Mesothelial cell of epicardium (in vitro differentiated cells): ENCODE results near the gene KAZN. TPM values are rescaled to one million over a fixed set of nuclear protein-coding genes. Genes with fewer than 3 reads are reported as not detected.

Source experiments
- DNase-seq, 2 experiments: peaks; one replicate each; pipeline ENCODE4 v3.0.0; 2021; ENCODE audit warnings: low spot score in 2 of 2; ENCODE audit not compliant: unreplicated experiment in 2 of 2
- H3K27ac Mint-ChIP-seq: 2 replicates; pipeline ENCODE4 v1.8.0; 2021; ENCODE audit warnings: mixed read lengths
- H3K27me3 Mint-ChIP-seq: 2 replicates; pipeline ENCODE4 v1.8.0; 2021; ENCODE audit warnings: low read depth, mixed read lengths
- H3K36me3 Mint-ChIP-seq: 2 replicates; pipeline ENCODE4 v1.8.0; 2021; ENCODE audit warnings: mixed read lengths
- H3K4me1 Mint-ChIP-seq: 2 replicates; pipeline ENCODE4 v1.8.0; 2021; ENCODE audit warnings: mixed read lengths
- H3K4me3 Mint-ChIP-seq: 2 replicates; pipeline ENCODE4 v1.8.0; 2021; ENCODE audit warnings: mild to moderate bottlenecking, moderate library complexity, mixed read lengths
- H3K9me3 Mint-ChIP-seq: 2 replicates; pipeline ENCODE4 v1.8.0; 2021; ENCODE audit warnings: mixed read lengths
- CTCF ChIP-seq: fragments of 200-600 bp; sonication (generic); IDR thresholded peaks from one replicate; pipeline ENCODE4 v1.5.0; 2021; ENCODE audit warnings: antibody characterized with exemption; ENCODE audit not compliant: unreplicated experiment
- total RNA-seq: library from RNA; stranded (reverse); gene quantifications from 3 replicates; pipeline ENCODE4 v1.2.1, GENCODE V29; 2021

KAZN gene
- total RNA-seq, 1 donor from 2014 or later = 38.4 TPM

DNA sequence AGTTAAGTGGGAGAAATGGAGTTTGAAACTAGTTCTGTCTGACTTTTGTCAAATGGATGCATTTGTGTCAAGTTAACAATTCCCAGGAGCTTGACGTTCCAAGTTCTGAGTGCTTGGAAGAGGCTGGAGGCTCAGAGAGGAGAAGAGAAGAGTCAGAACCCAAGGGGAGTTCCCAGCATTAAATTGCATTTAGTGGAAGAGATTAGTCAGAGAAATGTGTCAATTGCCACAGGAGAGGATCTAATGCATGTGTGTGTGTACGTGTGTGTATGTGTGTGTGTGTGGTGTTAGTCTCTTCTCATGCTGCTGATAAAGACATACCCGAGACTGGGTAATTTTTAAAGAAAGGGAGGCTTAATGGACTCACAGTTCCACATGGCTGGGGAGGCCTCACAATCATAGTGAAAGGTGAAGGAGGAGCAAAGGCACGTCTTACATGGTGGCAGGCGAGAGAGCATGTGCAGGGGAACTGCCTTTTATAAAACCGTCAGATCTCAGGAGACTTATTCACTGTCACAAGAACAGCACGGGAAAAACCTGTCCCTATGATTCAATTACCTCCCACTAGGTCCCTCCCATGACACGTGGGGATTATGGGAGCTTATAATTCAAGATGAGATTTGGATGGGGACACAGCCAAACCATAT lies 453.5 kb downstream of the KAZN start:
- Mint-ChIP-seq H3K36me3 (peaks cover 8% of the 10 kb centered on the region), H3K4me1 (no peaks in the 10 kb centered on the region), H3K9me3 (no peaks in the 10 kb centered on the region), H3K27me3 (no peaks in the 10 kb centered on the region), H3K4me3 (no peak overlapping the region), H3K27ac (no peak overlapping the region)
- TF ChIP-seq CTCF = no peak
- DNase-seq = no peak

DNA sequence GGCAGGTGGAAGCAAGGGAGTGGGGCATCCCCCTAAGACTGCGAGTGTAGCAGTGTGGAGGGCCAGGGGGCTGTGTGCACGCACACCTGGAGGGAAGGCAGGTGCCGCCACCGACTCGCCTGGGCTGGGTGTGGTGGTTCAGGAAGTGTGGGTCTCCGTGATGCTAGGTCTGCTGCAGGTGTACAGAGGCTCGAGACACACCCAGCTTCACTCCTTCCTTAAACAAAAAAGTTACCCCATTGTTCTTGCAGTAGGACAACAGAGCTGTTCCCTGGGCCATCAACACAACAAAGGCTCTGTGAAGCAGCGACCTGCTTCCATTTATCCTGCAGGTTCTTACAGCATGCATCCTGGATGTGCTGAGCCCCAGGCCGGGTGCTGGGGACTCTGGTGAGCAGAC lies 454.7 kb downstream of the KAZN start:
- no peak for DNase-seq
- H3K9me3 Mint-ChIP-seq = no peaks in the 10 kb centered on the region

DNA sequence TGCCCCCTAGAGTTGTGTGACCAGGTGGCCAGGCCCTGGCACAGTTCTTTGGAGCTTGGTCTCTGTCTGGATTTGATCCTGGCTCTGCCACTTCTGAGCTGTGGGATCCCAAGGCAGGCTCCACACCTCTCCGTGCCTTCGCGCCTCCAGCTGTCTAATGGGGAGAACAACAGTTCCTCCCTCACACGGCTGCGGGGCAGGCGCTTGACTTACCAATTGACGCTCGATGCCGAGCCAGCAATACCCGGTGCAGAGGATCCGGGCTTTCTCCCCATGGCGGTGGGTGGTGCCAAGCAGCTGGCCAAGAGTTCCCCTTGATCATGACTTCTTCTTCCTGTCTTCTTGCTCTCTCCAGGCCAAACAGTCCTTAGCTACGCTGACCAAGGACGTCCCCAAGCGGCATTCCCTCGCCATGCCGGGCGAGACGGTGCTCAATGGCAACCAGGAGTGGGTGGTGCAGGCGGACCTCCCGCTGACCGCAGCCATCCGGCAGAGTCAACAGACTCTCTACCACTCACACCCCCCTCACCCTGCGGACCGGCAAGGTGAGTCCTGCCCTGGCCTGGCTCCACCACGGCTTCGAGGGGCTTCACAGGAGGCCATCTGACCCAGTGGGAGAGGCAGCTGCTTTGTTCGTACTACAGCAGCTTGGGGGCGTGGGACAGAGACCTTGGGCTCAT lies 457.4 kb downstream of the KAZN start:
- Mint-ChIP-seq H3K27me3 (no peaks in the 10 kb centered on the region), H3K4me1 (no peaks in the 10 kb centered on the region), H3K9me3 (no peaks in the 10 kb centered on the region), H3K36me3 (peaks cover 26% of the 10 kb centered on the region), H3K4me3 (no peak overlapping the region), H3K27ac (no peak overlapping the region)
- TF ChIP-seq CTCF = no peak
- no peak for DNase-seq

More for the DNA sequence above, 454.7 kb downstream of the KAZN start:
- Mint-ChIP-seq H3K4me3 (no peak overlapping the region), H3K36me3 (peaks cover 11% of the 10 kb centered on the region), H3K27me3 (no peaks in the 10 kb centered on the region), H3K27ac (no peak overlapping the region), H3K4me1 (no peaks in the 10 kb centered on the region)
- no peak for TF ChIP-seq CTCF

- H3K36me3 Mint-ChIP-seq = peaks cover 30% of the 10 kb centered on the region
- TF ChIP-seq CTCF = no peak
- H3K9me3 Mint-ChIP-seq = no peaks in the 10 kb centered on the region
- no peaks in the 10 kb centered on the region for H3K4me1 Mint-ChIP-seq
- no peak for DNase-seq
- no peaks in the 10 kb centered on the region for H3K27me3 Mint-ChIP-seq
- no peak overlapping the region for H3K4me3 Mint-ChIP-seq
- H3K27ac Mint-ChIP-seq = no peak overlapping the region
These were observed 458.2 kb downstream of the KAZN start for GRCh38 chr1:15056515-15057285.

DNA sequence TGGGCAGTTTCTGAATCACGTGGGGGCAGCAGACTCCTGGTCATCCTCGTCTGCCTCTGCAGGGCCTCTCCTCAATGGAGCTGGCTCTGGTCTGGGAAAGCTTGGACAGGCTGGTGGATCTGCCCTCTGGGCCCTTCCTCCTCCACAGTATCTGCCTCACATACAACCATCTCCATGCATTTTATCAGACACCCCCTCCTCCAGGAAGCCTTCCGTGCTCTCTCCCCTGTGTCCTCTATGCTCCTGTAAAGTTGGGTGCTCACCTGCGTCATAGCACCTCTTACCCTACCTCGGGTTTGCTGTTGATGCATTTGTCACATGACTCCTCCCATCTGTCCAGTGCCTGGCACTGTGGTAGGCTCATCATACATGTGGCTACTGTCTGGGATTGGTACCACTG lies 459.3 kb downstream of the KAZN start:
- H3K27ac Mint-ChIP-seq = no peak overlapping the region
- H3K36me3 Mint-ChIP-seq = peaks cover 35% of the 10 kb centered on the region
- no peaks in the 10 kb centered on the region for H3K27me3 Mint-ChIP-seq
- DNase-seq = no peak
- TF ChIP-seq CTCF = no peak
- H3K9me3 Mint-ChIP-seq = peaks cover 5% of the 10 kb centered on the region
- no peaks in the 10 kb centered on the region for H3K4me1 Mint-ChIP-seq
- no peak overlapping the region for H3K4me3 Mint-ChIP-seq
